Natural killer cell (primary cell): ENCODE results near the gene CARD11. TPM values are rescaled to one million over a fixed set of nuclear protein-coding genes. Genes with fewer than 3 reads are reported as not detected.
A peak's percentile ranks its signal among the peaks of the same experiment; 100 is the strongest.

Experiments
- ATAC-seq, 3 donors: fragments of 150-1000 bp in 2 of 3; fragments of 200-7000 bp in 1 of 3; cut with Tn5 transposase; 1 replicate in 1 of 3; 2 replicates in 2 of 3; pipeline ENCODE4 v1.10.0; 2021; ENCODE audit warnings: mild to moderate bottlenecking in 2 of 3, moderate library complexity in 2 of 3
- DNase-seq, 2 donors: peaks; one replicate each; pipeline versions ENCODE4 v3.0.0 to v3.0.0-alpha.2; 2013 to 2021; ENCODE audit warnings: mixed read lengths in 1 of 2
- H3K27ac ChIP-seq: one replicate; pipeline ENCODE4 v1.5.1; 2013; ENCODE audit warnings: mild to moderate bottlenecking, low read length
- H3K27me3 ChIP-seq: one replicate; pipeline ENCODE4 v1.6.1; 2013; ENCODE audit warnings: low read length; ENCODE audit not compliant: control insufficient read depth, insufficient read depth
- H3K36me3 ChIP-seq: one replicate; pipeline ENCODE4 v1.6.1; 2013; ENCODE audit warnings: low read length; ENCODE audit not compliant: control insufficient read depth, insufficient read depth
- H3K4me1 ChIP-seq: one replicate; pipeline ENCODE4 v1.6.1; 2013; ENCODE audit warnings: low read length; ENCODE audit not compliant: control insufficient read depth, insufficient read depth
- H3K4me3 ChIP-seq: one replicate; pipeline ENCODE4 v1.5.1; 2013; ENCODE audit warnings: low read length
- H3K9me3 ChIP-seq: one replicate; pipeline ENCODE4 v1.6.1; 2013; ENCODE audit warnings: low read length; ENCODE audit not compliant: control insufficient read depth, insufficient read depth
- H3K27ac Mint-ChIP-seq, 2 donors: one replicate each; pipeline ENCODE4 v1.8.0; 2022; ENCODE audit warnings: mild to moderate bottlenecking in 2 of 2, mixed read lengths in 2 of 2, moderate library complexity in 1 of 2
- H3K27me3 Mint-ChIP-seq, 2 donors: one replicate each; pipeline ENCODE4 v1.8.0; 2022; ENCODE audit warnings: low read depth in 2 of 2, mixed read lengths in 2 of 2
- H3K36me3 Mint-ChIP-seq: one replicate; pipeline ENCODE4 v1.8.0; 2022; ENCODE audit warnings: mixed read lengths
- H3K4me1 Mint-ChIP-seq, 2 donors: one replicate each; pipeline ENCODE4 v1.8.0; 2022; ENCODE audit warnings: mixed read lengths in 2 of 2
- H3K4me3 Mint-ChIP-seq: one replicate; pipeline ENCODE4 v1.8.0; 2022; ENCODE audit warnings: mild to moderate bottlenecking, moderate library complexity, mixed read lengths
- H3K9me3 Mint-ChIP-seq, 2 donors: one replicate each; pipeline ENCODE4 v1.8.0; 2022; ENCODE audit warnings: mixed read lengths in 2 of 2
- CTCF ChIP-seq: fragments of 200-600 bp; IDR thresholded peaks from one replicate; pipeline ENCODE4 v1.8.0; 2022; ENCODE audit warnings: antibody characterized with exemption
- WGBS: methylation state at CpG from one replicate; pipeline ENCODE4 v1.1.7; 2013; ENCODE audit warnings: missing lambda C conversion rate; ENCODE audit not compliant: insufficient coverage; 5-methylcytosine and 5-hydroxymethylcytosine counted together
- intact Hi-C: fragments of 100-400 bp; cut with micrococcal nuclease; formaldehyde crosslinking; loops from one replicate; pipeline ENCODE4 v1.14.2; 2022
- total RNA-seq, 4 donors: library from RNA; stranded (reverse); fragments of 120-200 nt in 1 of 4; gene quantifications; one replicate each; pipeline versions ENCODE4 v1.2.3 to v1.2.4, GENCODE V29; 2013 to 2022

Gene CARD11
- total RNA-seq, 3 donors from 2014 or later (not counting 1 experiment from before 2014, with no cell fraction given) = 196 to 233 (median 199) TPM

DNA sequence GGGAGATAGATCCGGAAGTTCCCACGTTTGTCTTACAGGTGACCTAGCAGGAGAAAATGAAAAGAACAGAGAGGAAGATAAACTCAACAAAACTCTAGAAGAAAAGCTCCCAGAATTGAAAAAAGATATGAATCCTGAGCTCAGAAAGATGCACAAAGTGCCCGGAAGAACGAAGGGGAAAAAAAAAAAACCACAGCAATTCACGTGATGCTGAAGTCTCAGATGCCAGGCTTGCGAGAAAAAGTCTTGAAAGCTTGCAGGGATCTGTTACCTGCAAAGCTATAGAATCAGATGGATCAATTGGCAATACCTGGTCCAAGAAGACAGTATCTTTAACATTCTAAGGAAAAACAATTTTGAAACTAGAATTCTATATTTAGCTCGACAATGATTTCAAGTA is 33.5 kb downstream of the CARD11 start:
- DNase-seq (peak in 1 of 2 donors; percentile 61), ATAC-seq (peak in 1 of 3 donors; percentile 38)
- Histone ChIP-seq H3K27ac (no peak overlapping the region), H3K36me3 (peaks cover 23% of the 10 kb centered on the region), H3K4me3 (no peak overlapping the region), H3K9me3 (no peaks in the 10 kb centered on the region), H3K27me3 (no peaks in the 10 kb centered on the region), H3K4me1 (peaks cover 34% of the 10 kb centered on the region)
- Mint-ChIP-seq H3K27me3 (no peaks in the 10 kb centered on the region), H3K4me3 (peak overlapping the region; percentile 71), H3K27ac (peak overlapping the region; percentile 31 to 87), H3K36me3 (no peaks in the 10 kb centered on the region), H3K9me3 (no peaks in the 10 kb centered on the region), H3K4me1 (peaks cover 81 to 85% of the 10 kb centered on the region in 2 donors)
- intact Hi-C loops = no loop called here
- WGBS = 66% methylated on average over 6 of the region's 7 CpGs
- no peak for TF ChIP-seq CTCF

DNA sequence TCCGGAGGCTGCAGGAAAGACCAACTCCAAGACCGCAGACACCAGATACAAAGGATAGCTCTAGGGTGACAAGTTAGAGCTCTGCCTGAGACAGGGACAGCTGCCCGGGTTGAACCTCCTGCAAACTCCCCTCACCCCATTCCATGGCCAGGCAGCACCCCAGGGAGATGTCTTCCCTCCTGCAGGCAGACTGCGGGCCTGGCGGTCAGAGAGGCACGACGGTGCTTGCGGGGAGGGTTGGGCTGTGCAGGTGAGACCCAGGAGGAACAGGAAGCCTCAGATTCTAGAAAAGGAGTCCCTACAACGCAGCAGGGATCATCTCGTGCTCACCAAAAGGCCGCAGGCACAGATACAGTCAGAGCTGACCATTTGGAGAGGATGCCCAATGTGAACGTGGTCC is 34.6 kb downstream of the CARD11 start:
- no peak overlapping the region for H3K4me3 ChIP-seq
- TF ChIP-seq CTCF = no peak
- no peak overlapping the region for H3K27ac ChIP-seq
- 96% methylated on average over 12 of the region's 12 CpGs for WGBS
- H3K4me3 Mint-ChIP-seq = peak overlapping the region; percentile 36
- no peaks in the 10 kb centered on the region for H3K36me3 Mint-ChIP-seq
- no peak for ATAC-seq
- H3K36me3 ChIP-seq = peaks cover 17% of the 10 kb centered on the region
- H3K27ac Mint-ChIP-seq = peak overlapping the region; percentile 31 to 87
- H3K27me3 Mint-ChIP-seq = no peaks in the 10 kb centered on the region
- no peaks in the 10 kb centered on the region for H3K27me3 ChIP-seq
- peaks cover 71 to 75% of the 10 kb centered on the region in 2 donors for H3K4me1 Mint-ChIP-seq
- DNase-seq = no peak
- peaks cover 24% of the 10 kb centered on the region for H3K4me1 ChIP-seq
- intact Hi-C loops = no loop called here
- no peaks in the 10 kb centered on the region for H3K9me3 Mint-ChIP-seq
- H3K9me3 ChIP-seq = no peaks in the 10 kb centered on the region

- intact Hi-C loops = no loop called here
- Histone ChIP-seq H3K9me3 (no peaks in the 10 kb centered on the region), H3K27ac (no peak overlapping the region), H3K4me1 (peaks cover 25% of the 10 kb centered on the region), H3K27me3 (no peaks in the 10 kb centered on the region), H3K4me3 (no peak overlapping the region), H3K36me3 (peaks cover 18% of the 10 kb centered on the region)
- no peak for ATAC-seq
- WGBS = 87% methylated on average over 2 of the region's 2 CpGs
- no peak for DNase-seq
- H3K9me3 Mint-ChIP-seq = no peaks in the 10 kb centered on the region
- TF ChIP-seq CTCF = no peak
- H3K36me3 Mint-ChIP-seq = no peaks in the 10 kb centered on the region
- H3K4me1 Mint-ChIP-seq = peaks cover 70 to 76% of the 10 kb centered on the region in 2 donors
- no peaks in the 10 kb centered on the region for H3K27me3 Mint-ChIP-seq
- H3K27ac Mint-ChIP-seq = peak overlapping the region; percentile 31 to 87
- peak overlapping the region; percentile 35 for H3K4me3 Mint-ChIP-seq
Measured at GRCh38 chr7:3008386-3008785, 35.3 kb downstream of the CARD11 start.

DNA sequence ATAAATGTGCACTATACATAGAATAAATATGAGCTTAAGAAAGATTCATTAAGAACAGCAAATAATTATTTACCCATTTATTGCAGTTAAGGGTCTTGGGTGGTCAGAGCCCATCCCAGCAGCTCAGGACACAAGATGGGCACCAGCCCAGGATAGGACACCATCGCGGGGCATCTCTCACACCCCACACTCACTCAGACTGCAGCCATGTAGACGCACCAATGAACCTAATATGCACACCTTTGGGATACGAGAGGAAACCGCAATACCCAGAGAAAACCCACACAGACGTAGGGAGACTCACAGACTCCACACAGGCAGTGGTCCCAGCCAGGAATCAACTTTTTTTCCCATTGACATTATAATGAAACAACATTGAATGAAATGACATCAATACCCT is 36.0 kb downstream of the CARD11 start:
- no peak for TF ChIP-seq CTCF
- Histone ChIP-seq H3K4me3 (no peak overlapping the region), H3K27me3 (no peaks in the 10 kb centered on the region), H3K27ac (no peak overlapping the region), H3K4me1 (peaks cover 25% of the 10 kb centered on the region), H3K36me3 (peaks cover 14% of the 10 kb centered on the region), H3K9me3 (no peaks in the 10 kb centered on the region)
- ATAC-seq = no peak
- H3K9me3 Mint-ChIP-seq = no peaks in the 10 kb centered on the region
- intact Hi-C loops = no loop called here
- peak overlapping the region; percentile 31 to 87 for H3K27ac Mint-ChIP-seq
- no peaks in the 10 kb centered on the region for H3K36me3 Mint-ChIP-seq
- H3K4me3 Mint-ChIP-seq = no peak overlapping the region
- peaks cover 63 to 70% of the 10 kb centered on the region in 2 donors for H3K4me1 Mint-ChIP-seq
- no peaks in the 10 kb centered on the region for H3K27me3 Mint-ChIP-seq
- 71% methylated on average over 6 of the region's 6 CpGs for WGBS
- no peak for DNase-seq
